Measurements from ENCODE around the gene TMEM208.

TMEM208 gene

DNA sequence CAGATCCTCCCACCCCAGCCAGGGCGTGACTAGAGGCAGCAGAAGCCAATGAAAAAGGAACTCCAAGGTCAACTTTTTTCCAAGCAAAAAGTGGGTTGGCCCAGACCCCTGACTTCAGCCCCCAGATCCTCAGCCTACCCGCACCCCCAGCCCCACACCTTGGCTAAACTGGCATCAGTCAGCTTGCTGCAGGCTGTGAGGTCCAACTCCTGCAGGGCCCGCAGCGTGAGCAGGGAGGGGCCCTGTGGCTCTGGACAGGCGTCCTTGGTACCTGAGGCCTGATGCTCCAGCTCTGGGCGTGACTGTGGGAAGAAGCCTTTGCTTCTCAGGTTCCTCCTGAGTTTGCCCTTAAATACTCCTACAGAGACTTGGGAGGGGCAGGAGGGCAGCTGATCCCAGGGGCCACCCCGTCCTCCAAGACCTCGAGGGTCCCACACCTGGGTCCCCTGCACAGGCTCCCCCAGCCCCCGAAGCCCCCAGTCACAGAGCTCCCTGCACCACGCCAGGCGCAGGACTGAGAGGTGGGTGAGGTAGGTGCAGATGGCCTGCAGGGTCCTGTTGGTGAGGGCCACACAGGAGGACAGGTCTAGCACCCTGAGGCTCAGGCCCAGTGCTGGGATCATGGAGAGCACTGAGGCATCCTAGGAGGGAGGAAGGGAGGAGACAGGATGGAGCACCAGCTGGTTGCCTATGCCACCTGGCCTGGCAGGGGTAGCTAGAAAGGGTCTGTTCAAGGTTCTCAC, 18.6 kb upstream of the TMEM208 start:
- DNase-seq (ENCODE audit: low spot score) (no peak), FAIRE-seq (no peak)

DNA sequence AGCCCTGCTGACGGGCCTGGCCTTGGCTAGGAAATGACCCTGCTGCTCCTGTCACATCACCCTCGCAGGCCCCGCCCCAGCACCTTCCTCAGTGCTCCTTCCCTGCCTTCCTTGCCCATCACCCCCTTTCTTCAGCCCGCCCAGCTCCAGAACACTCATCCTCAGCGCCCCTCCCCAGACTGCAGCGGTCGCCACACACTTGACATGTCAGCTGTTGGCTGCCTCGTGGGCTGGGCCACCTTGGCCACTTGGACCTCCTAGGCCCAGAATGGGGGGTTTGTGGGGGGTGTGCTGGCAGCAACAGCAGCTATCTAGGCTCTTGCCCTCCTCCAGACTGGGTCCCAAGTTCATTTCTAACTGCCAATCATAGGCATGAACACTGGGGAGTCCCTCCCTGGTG, 17.4 kb upstream of the TMEM208 start:
- FAIRE-seq (no peak), DNase-seq (ENCODE audit: low spot score) (no peak)

DNA sequence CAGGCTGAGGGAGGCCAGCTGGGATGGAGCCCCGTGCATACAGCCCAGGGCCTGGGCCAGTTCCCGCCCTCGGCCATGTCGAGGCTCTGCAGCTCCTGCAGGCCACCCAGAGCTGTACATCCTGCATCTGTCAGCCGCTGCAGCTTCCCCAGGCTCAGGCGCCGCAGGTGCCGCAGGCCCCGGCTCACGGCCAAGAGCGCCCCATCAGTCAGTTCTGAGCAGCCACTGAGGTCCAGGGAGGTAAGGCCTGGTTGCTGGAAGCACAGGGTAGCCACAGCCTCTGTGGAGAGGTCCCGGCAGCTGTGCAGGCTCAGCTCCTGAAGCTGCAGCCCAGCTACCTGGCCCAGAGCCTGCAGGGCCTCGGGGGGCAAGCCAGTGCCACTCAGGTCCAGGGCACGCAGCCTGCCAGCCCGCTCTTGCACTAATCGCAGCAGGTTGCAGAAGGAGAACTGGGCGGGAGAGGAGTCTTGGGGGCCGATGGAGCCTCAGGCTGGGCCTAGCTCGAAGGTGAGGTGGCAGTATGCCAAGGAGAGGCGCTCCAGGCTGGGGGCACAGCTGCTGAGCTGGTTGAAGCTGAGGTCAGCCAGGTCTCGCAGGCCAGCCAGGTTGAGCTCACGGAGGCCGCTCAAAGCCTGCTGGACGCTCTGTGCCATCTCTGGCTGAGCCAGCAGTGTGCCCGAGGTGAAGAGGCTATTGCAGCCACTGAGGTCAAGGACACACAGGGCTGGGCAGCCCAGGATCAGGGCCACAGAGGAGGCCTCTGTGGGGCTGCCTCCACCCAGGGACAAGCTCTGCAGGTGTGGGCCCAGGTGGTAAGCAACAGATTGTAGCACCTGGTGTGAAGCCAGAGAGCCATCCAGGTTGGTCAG, 16.6 kb upstream of the TMEM208 start:
- FAIRE-seq (no peak), DNase-seq (ENCODE audit: low spot score) (no peak)

GRCh38 chr16:67211674-67212073, 15.3 kb upstream of the TMEM208 start:
- DNase-seq (ENCODE audit: low spot score): no peak
- FAIRE-seq: no peak

GRCh38 chr16:67212766-67213165, 14.2 kb upstream of the TMEM208 start:
- FAIRE-seq: no peak
- peak; percentile 55 for DNase-seq (ENCODE audit: low spot score)

- DNase-seq (ENCODE audit: low spot score): no peak
- no peak for FAIRE-seq
These were observed 13.5 kb upstream of the TMEM208 start for GRCh38 chr16:67213197-67214019.

DNA sequence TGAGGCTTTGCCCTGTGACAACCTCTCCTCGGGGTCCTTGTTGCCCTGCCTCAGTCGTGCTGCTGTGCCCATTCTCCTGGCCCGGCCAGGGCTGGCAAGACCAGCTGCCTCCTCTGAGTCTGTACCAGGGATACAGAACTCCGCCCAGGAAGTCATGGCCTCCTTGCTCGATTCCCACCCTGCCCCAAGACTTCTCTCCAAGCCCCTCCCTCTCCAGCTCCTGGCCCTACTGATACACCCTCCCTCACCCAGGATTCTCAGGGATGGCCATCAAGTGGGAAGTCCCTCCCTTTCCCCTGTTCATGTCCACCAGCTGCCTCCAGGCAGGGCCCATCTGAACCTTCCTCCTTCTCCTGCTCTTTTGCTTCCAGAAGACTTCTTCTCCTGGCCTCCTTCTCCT, 11.2 kb upstream of the TMEM208 start:
- FAIRE-seq: no peak
- DNase-seq (ENCODE audit: low spot score): no peak

GRCh38 chr16:67216612-67217490, 10.1 kb upstream of the TMEM208 start:
- no peak for FAIRE-seq

DNA sequence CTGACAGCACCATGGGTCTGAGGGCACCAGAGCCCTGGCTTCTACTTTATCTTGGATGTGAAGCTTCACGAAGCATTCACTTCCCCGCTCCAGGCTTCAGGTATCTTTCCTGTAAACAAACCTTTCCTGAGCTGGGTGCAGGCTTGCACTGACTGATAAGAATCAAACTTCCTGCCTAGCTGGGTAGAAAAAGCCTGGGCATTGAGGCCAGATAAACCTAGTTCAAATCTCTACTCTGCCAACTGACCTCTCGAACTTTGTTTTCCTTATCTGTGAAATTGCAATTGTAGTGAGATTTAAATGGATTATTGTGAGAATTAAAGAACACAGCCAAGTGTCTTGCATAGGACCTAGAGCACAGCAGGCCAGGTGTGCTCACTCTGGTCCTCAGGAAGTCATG, 2.9 kb upstream of the TMEM208 start:
- DNase-seq (ENCODE audit: low spot score) (no peak), FAIRE-seq (no peak)

More at GRCh38 chr16:67216612-67217490, 10.1 kb upstream of the TMEM208 start:
- DNase-seq (ENCODE audit: low spot score): no peak

- DNase-seq (ENCODE audit: low spot score) (no peak), FAIRE-seq (no peak)
These were observed 581 bp upstream of the TMEM208 start for GRCh38 chr16:67226295-67226803.

GRCh38 chr16:67227567-67227921, 614 bp downstream of the TMEM208 start:
- DNase-seq (ENCODE audit: low spot score) (no peak), FAIRE-seq (no peak)

- no peak for DNase-seq (ENCODE audit: low spot score)
- no peak for FAIRE-seq
These were observed 1.3 kb downstream of the TMEM208 start for GRCh38 chr16:67228034-67228785.

DNA sequence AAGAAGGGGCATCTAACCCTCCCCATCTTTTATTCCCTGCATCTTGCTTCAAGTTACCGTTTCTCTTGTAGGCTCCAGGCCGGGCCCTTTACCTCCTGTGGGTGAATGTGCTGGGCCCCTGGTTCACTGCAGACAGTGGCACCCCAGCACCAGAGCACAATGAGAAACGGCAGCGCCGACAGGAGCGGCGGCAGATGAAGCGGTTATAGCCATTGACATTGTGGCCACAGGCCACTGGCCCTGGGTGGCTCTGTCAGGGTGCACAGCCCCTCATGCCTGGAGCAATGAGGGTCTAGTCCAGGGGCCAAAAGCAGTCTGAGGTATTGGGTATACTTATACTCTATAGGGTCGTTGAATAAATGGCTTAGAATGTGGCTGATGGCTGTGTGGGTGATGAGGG, 2.0 kb downstream of the TMEM208 start:
- DNase-seq (ENCODE audit: low spot score): no peak
- no peak for FAIRE-seq

GRCh38 chr16:67229906-67230808, 3.2 kb downstream of the TMEM208 start:
- DNase-seq (ENCODE audit: low spot score) (no peak), FAIRE-seq (no peak)

DNA sequence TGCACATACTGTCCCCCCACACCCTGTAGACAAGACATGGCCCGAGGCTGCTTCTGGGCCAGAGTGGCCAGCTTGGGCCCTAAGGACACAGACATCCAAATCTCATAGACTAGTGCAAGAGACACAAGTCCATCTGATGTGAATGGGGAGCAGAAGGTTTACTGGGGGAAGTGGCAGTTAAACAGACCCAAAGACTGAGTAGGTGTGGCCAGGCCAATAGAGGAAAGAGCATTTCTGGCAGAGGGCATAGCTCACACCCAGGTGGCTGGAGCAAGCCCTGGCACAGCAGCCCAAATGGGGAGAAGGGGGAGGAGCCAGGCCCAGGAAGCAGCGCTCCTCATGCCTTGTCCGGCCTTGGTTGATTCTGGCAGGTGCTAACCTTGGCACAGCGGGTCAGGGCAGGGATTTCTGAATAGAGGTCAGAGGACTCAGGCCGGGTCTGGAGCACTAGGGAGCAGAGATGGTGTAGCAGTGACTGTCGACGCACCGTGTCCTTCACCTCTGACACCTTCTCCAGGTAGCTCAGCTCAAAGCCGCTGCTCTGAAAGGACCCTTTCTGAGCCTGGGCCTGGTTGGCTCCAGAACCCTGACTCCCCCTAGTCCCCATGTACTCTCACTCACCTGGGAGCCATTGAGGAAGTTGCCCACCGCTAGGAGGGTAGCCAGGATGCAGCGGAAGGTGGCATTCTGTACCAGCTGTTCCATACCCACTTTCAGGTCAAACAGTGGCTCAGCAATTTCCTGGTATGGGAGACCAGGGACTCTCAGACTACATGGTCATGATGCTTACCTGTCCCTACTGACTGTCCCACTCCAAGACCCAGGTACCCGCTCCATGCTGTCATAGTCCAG, 4.1 kb downstream of the TMEM208 start:
- FAIRE-seq: no peak
- DNase-seq (ENCODE audit: low spot score): no peak

DNA sequence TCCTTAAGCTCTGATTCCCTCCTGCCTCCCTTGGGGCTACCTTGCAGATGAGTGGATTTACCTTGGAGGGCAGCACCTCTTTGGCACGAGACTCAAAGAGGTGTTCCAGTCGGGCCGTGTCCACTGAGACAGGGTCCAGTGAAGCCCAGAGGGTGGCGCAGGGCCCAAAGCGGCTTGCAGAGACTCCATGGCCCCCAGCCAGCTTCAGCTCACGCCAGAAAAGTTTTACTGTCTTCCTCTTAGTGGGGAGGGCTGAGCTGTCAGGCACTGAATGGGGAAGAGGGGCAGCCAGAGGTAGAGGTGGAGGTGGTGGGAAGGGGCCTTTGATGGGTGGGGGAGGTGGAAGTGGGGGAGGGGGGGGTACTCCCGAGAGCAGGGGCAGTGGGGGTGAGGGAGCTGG, 6.7 kb downstream of the TMEM208 start:
- FAIRE-seq: no peak
- DNase-seq (ENCODE audit: low spot score): no peak

DNA sequence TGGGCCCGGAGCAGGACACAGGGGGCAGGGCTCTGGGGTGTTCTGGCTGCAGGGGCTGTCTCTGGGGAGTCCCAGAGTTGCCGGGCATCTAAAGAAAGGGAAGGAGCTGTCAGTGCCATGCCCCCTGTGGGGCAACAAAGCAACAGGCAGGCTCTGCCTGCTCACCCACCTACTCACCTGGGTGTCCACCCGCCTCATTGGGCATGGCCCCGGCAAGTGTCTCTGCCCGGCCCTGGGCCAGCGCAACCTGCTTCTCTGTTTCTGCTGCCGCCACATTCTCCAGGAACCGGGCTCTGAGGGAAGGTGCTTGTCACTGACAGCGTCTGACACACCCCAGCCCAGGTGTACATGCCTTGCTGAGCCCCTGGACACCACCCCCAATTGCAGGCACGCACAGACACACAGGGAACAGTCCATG, 7.3 kb downstream of the TMEM208 start:
- no peak for DNase-seq (ENCODE audit: low spot score)
- no peak for FAIRE-seq

All from urothelium cell line (cell line).